Subcutaneous abdominal adipose tissue (tissue), 5 donors: ENCODE measurements around the gene RNF220.

Source experiments
- H3K27ac ChIP-seq: one replicate; pipeline ENCODE4 v1.7.0; 2013; ENCODE audit warnings: low read depth, mild to moderate bottlenecking, inconsistent platforms, low read length, moderate library complexity
- H3K27me3 ChIP-seq, 5 donors: one replicate each; pipeline ENCODE4 v1.7.0; 2013; ENCODE audit warnings: low read length in 5 of 5, inconsistent platforms in 1 of 5; ENCODE audit not compliant: control insufficient read depth in 5 of 5, insufficient read depth in 4 of 5
- H3K36me3 ChIP-seq, 5 donors: one replicate each; pipeline ENCODE4 v1.7.0; 2013; ENCODE audit warnings: low read length in 5 of 5; ENCODE audit not compliant: control insufficient read depth in 5 of 5, insufficient read depth in 5 of 5
- H3K4me1 ChIP-seq, 5 donors: one replicate each; pipeline ENCODE4 v1.7.0; 2013; ENCODE audit warnings: low read length in 5 of 5, mild to moderate bottlenecking in 3 of 5, moderate library complexity in 1 of 5; ENCODE audit not compliant: control insufficient read depth in 5 of 5, insufficient read depth in 5 of 5
- H3K4me3 ChIP-seq, 5 donors: one replicate each; pipeline ENCODE4 v1.7.0; 2013; ENCODE audit warnings: low read length in 5 of 5, low read depth in 1 of 5
- H3K9ac ChIP-seq, 5 donors: one replicate each; pipeline ENCODE4 v1.7.0; 2013; ENCODE audit warnings: low read length in 5 of 5, mild to moderate bottlenecking in 4 of 5, moderate library complexity in 3 of 5
- H3K9me3 ChIP-seq, 5 donors: one replicate each; pipeline ENCODE4 v1.7.0; 2013; ENCODE audit warnings: low read length in 5 of 5; ENCODE audit not compliant: control insufficient read depth in 5 of 5
- donor health status: healthy.
- donor health status: healthy.
- donor health status: healthy.
- donor health status: healthy.
- donor health status: healthy.

RNF220 gene

GRCh38 chr1:44460107-44460882 lies 55.2 kb downstream of the RNF220 start:
- Histone ChIP-seq H3K9me3 (peaks cover 0 to 12% (median 5%) of the 10 kb centered on the region in 5 donors), H3K27ac (no peak overlapping the region), H3K4me3 (no peak overlapping the region), H3K27me3 (peaks cover 0 to 19% (median 3%) of the 10 kb centered on the region in 5 donors), H3K36me3 (no peaks in the 10 kb centered on the region), H3K4me1 (peaks cover 0 to 7% (median 0%) of the 10 kb centered on the region in 5 donors), H3K9ac (no peak overlapping the region)

- Histone ChIP-seq H3K4me3 (no peak overlapping the region), H3K36me3 (no peaks in the 10 kb centered on the region), H3K9ac (no peak overlapping the region), H3K4me1 (peaks cover 0 to 7% (median 0%) of the 10 kb centered on the region in 5 donors), H3K27ac (no peak overlapping the region), H3K27me3 (peaks cover 0 to 9% (median 2%) of the 10 kb centered on the region in 5 donors), H3K9me3 (peaks cover 0 to 15% (median 9%) of the 10 kb centered on the region in 5 donors)
Measured at GRCh38 chr1:44464361-44464760, 59.3 kb downstream of the RNF220 start.

- peaks cover 0 to 17% (median 9%) of the 10 kb centered on the region in 5 donors for H3K9me3 ChIP-seq
- H3K4me1 ChIP-seq, result peaks cover 0 to 3% (median 0%) of the 10 kb centered on the region in 5 donors
- no peak overlapping the region for H3K4me3 ChIP-seq
- H3K27me3 ChIP-seq, result peaks cover 0 to 8% (median 0%) of the 10 kb centered on the region in 5 donors
- no peak overlapping the region for H3K27ac ChIP-seq
- no peaks in the 10 kb centered on the region for H3K36me3 ChIP-seq
- no peak overlapping the region for H3K9ac ChIP-seq
Measured at GRCh38 chr1:44467566-44467965, 62.5 kb downstream of the RNF220 start.

GRCh38 chr1:44471911-44472453 lies 66.9 kb downstream of the RNF220 start:
- H3K4me1 ChIP-seq, result peaks cover 0 to 7% (median 0%) of the 10 kb centered on the region in 5 donors
- no peak overlapping the region for H3K27ac ChIP-seq
- peaks cover 0 to 8% (median 0%) of the 10 kb centered on the region in 5 donors for H3K27me3 ChIP-seq
- H3K9me3 ChIP-seq, result peaks cover 0 to 5% (median 0%) of the 10 kb centered on the region in 5 donors
- H3K36me3 ChIP-seq, result no peaks in the 10 kb centered on the region
- H3K4me3 ChIP-seq, result no peak overlapping the region
- no peak overlapping the region for H3K9ac ChIP-seq

- H3K9ac ChIP-seq, result peak overlapping the region in 1 of 5 donors; percentile 44
- no peaks in the 10 kb centered on the region for H3K36me3 ChIP-seq
- H3K27ac ChIP-seq, result no peak overlapping the region
- peaks cover 0 to 5% (median 0%) of the 10 kb centered on the region in 5 donors for H3K9me3 ChIP-seq
- peaks cover 0 to 7% (median 0%) of the 10 kb centered on the region in 5 donors for H3K4me1 ChIP-seq
- peak overlapping the region in 1 of 5 donors; percentile 12 for H3K4me3 ChIP-seq
- H3K27me3 ChIP-seq, result peaks cover 0 to 8% (median 0%) of the 10 kb centered on the region in 5 donors
Measured at GRCh38 chr1:44472620-44473525, 67.8 kb downstream of the RNF220 start.

- Histone ChIP-seq H3K4me1 (peaks cover 0 to 7% (median 0%) of the 10 kb centered on the region in 5 donors), H3K27me3 (peaks cover 0 to 5% (median 0%) of the 10 kb centered on the region in 5 donors), H3K36me3 (no peaks in the 10 kb centered on the region), H3K9ac (no peak overlapping the region), H3K4me3 (no peak overlapping the region), H3K27ac (no peak overlapping the region), H3K9me3 (peaks cover 0 to 3% (median 0%) of the 10 kb centered on the region in 5 donors)
Measured at GRCh38 chr1:44476891-44477290, 71.8 kb downstream of the RNF220 start.

GRCh38 chr1:44481701-44482100 lies 76.6 kb downstream of the RNF220 start:
- no peak overlapping the region for H3K9ac ChIP-seq
- H3K4me3 ChIP-seq, result no peak overlapping the region
- H3K27me3 ChIP-seq, result peaks cover 0 to 4% (median 0%) of the 10 kb centered on the region in 5 donors
- no peak overlapping the region for H3K27ac ChIP-seq
- H3K36me3 ChIP-seq, result no peaks in the 10 kb centered on the region
- H3K9me3 ChIP-seq, result no peaks in the 10 kb centered on the region
- peaks cover 6 to 26% (median 16%) of the 10 kb centered on the region in 5 donors for H3K4me1 ChIP-seq

GRCh38 chr1:44483089-44483874 lies 78.2 kb downstream of the RNF220 start:
- Histone ChIP-seq H3K4me3 (no peak overlapping the region), H3K4me1 (peaks cover 6 to 26% (median 16%) of the 10 kb centered on the region in 5 donors), H3K27me3 (peaks cover 0 to 4% (median 0%) of the 10 kb centered on the region in 5 donors), H3K9ac (no peak overlapping the region), H3K27ac (no peak overlapping the region), H3K9me3 (no peaks in the 10 kb centered on the region), H3K36me3 (no peaks in the 10 kb centered on the region)

- Histone ChIP-seq H3K27me3 (peaks cover 0 to 4% (median 0%) of the 10 kb centered on the region in 5 donors), H3K27ac (peak overlapping the region; percentile 69), H3K9ac (peak overlapping the region in 2 of 5 donors; percentile 2 to 17)
Measured at GRCh38 chr1:44484155-44484688, 79.2 kb downstream of the RNF220 start.

More at GRCh38 chr1:44484155-44484688, 79.2 kb downstream of the RNF220 start:
- peaks cover 6 to 26% (median 16%) of the 10 kb centered on the region in 5 donors for H3K4me1 ChIP-seq
- H3K4me3 ChIP-seq, result peak overlapping the region in 1 of 5 donors; percentile 6
- no peaks in the 10 kb centered on the region for H3K9me3 ChIP-seq
- H3K36me3 ChIP-seq, result no peaks in the 10 kb centered on the region
